Ishikawa (cell line): Measurements from ENCODE around the gene ZSWIM6.

Source experiments
- CEBPB ChIP-seq: IDR thresholded peaks from 2 replicates; pipeline ENCODE4 v1.6.1; 2012
- CREB1 ChIP-seq: IDR thresholded peaks from 2 replicates; pipeline ENCODE4 v1.6.1; 2012; ENCODE audit warnings: low read depth
- EGR1 ChIP-seq: IDR thresholded peaks from 2 replicates; pipeline ENCODE4 v1.6.1; 2012
- EP300 ChIP-seq: IDR thresholded peaks from 2 replicates; pipeline ENCODE4 v1.6.1; 2012; ENCODE audit warnings: borderline replicate concordance
- FOXM1 ChIP-seq: IDR thresholded peaks from 2 replicates; pipeline ENCODE4 v1.6.1; 2012; ENCODE audit warnings: low read depth, borderline replicate concordance
- MAX ChIP-seq: IDR thresholded peaks from 2 replicates; pipeline ENCODE4 v1.6.1; 2012
- NFIC ChIP-seq: IDR thresholded peaks from 2 replicates; pipeline ENCODE4 v1.6.1; 2012
- RAD21 ChIP-seq: IDR thresholded peaks from 2 replicates; pipeline ENCODE4 v1.6.1; 2012; ENCODE audit warnings: low read depth
- REST ChIP-seq: IDR thresholded peaks from 2 replicates; pipeline ENCODE4 v1.6.1; 2012; ENCODE audit warnings: low read depth, mild to moderate bottlenecking
- TAF1 ChIP-seq: IDR thresholded peaks from 2 replicates; pipeline ENCODE4 v1.6.1; 2012; ENCODE audit warnings: low read depth, mild to moderate bottlenecking
- TCF12 ChIP-seq: IDR thresholded peaks from 2 replicates; pipeline ENCODE4 v1.6.1; 2012; ENCODE audit warnings: low read depth
- TEAD4 ChIP-seq: IDR thresholded peaks from 2 replicates; pipeline ENCODE4 v1.6.1; 2012
- YY1 ChIP-seq: IDR thresholded peaks from 2 replicates; pipeline ENCODE4 v1.6.1; 2012; ENCODE audit warnings: low read depth
- ZBTB7A ChIP-seq: IDR thresholded peaks from 2 replicates; pipeline ENCODE4 v1.6.1; 2012; ENCODE audit warnings: low read depth

GRCh38 chr5:61327760-61328753 lies 4.0 kb upstream of the ZSWIM6 start:
- TF ChIP-seq EP300 (no peak), TEAD4 (no peak), EGR1 (no peak), TAF1 (no peak), RAD21 (no peak), CEBPB (no peak), NFIC (no peak), TCF12 (no peak), MAX (no peak), ZBTB7A (no peak), YY1 (no peak), FOXM1 (no peak), CREB1 (no peak), REST (no peak)
